H9 (cell line): ENCODE data around the gene RBFOX1. TPM values are rescaled to one million over a fixed set of nuclear protein-coding genes. Genes with fewer than 3 reads are reported as not detected.

Experiments used
- DNase-seq: peaks from one replicate; pipeline ENCODE4 v3.0.0-alpha.2; 2017
- H2AFZ ChIP-seq: one replicate; pipeline ENCODE4 v1.6.1; 2013; ENCODE audit warnings: mild to moderate bottlenecking, low read length, control low read depth, moderate library complexity
- H2AK5ac ChIP-seq: 2 replicates; pipeline ENCODE4 v1.6.1; 2013; ENCODE audit warnings: low read length, control low read depth, mixed read lengths; ENCODE audit not compliant: insufficient read length
- H2BK120ac ChIP-seq: one replicate; pipeline ENCODE4 v1.6.1; 2013; ENCODE audit warnings: low read depth, mild to moderate bottlenecking, low read length, control low read depth, inconsistent platforms; ENCODE audit not compliant: poor library complexity, severe bottlenecking
- H2BK12ac ChIP-seq: 2 replicates; pipeline ENCODE4 v1.6.1; 2013; ENCODE audit warnings: low read length, control low read depth, mixed read lengths, low read depth; ENCODE audit not compliant: insufficient read length
- H2BK15ac ChIP-seq: 2 replicates; pipeline ENCODE4 v1.6.1; 2013; ENCODE audit warnings: low read depth, low read length, control low read depth
- H2BK20ac ChIP-seq: one replicate; pipeline ENCODE4 v1.6.1; 2013; ENCODE audit warnings: low read depth, mild to moderate bottlenecking, low read length, control low read depth, inconsistent platforms; ENCODE audit not compliant: poor library complexity, severe bottlenecking
- H2BK5ac ChIP-seq: 2 replicates; pipeline ENCODE4 v1.6.1; 2013; ENCODE audit warnings: low read length, control low read depth, mixed read lengths; ENCODE audit not compliant: insufficient read length
- H3K14ac ChIP-seq: 2 replicates; pipeline ENCODE4 v1.6.1; 2013; ENCODE audit warnings: low read length, control low read depth; ENCODE audit not compliant: insufficient read depth
- H3K18ac ChIP-seq: 2 replicates; pipeline ENCODE4 v1.6.1; 2013; ENCODE audit warnings: low read depth, mild to moderate bottlenecking, mixed read lengths, low read length, control low read depth; ENCODE audit not compliant: insufficient read length
- H3K23ac ChIP-seq: 2 replicates; pipeline ENCODE4 v1.6.1; 2013; ENCODE audit warnings: low read length, control low read depth, mixed read lengths, low read depth; ENCODE audit not compliant: insufficient read length
- H3K23me2 ChIP-seq: 2 replicates; pipeline ENCODE4 v1.6.1; 2013; ENCODE audit warnings: low read depth, mild to moderate bottlenecking, mixed read lengths, low read length, control low read depth; ENCODE audit not compliant: insufficient read length, poor library complexity, severe bottlenecking
- H3K27ac ChIP-seq: 2 replicates; pipeline ENCODE4 v1.5.1; 2013; ENCODE audit warnings: low read length, control low read depth, mixed read lengths, low read depth; ENCODE audit not compliant: insufficient read length
- H3K27me3 ChIP-seq: 2 replicates; pipeline ENCODE4 v1.6.1; 2013; ENCODE audit warnings: low read length, control low read depth, inconsistent platforms; ENCODE audit not compliant: insufficient read depth
- H3K4ac ChIP-seq: 2 replicates; pipeline ENCODE4 v1.6.1; 2013; ENCODE audit warnings: low read depth, mild to moderate bottlenecking, control low read depth, inconsistent platforms, low read length, moderate library complexity
- H3K4me1 ChIP-seq: 2 replicates; pipeline ENCODE4 v1.6.1; 2013; ENCODE audit warnings: low read length, control low read depth, inconsistent platforms; ENCODE audit not compliant: insufficient read depth
- H3K4me2 ChIP-seq: 2 replicates; pipeline ENCODE4 v1.6.1; 2013; ENCODE audit warnings: low read length, control low read depth, mixed read lengths; ENCODE audit not compliant: insufficient read length, insufficient read depth
- H3K56ac ChIP-seq: 2 replicates; pipeline ENCODE4 v1.6.1; 2013; ENCODE audit warnings: low read depth, mild to moderate bottlenecking, mixed read lengths, low read length, control low read depth; ENCODE audit not compliant: insufficient read length
- H3K79me1 ChIP-seq: 2 replicates; pipeline ENCODE4 v1.6.1; 2013; ENCODE audit warnings: low read depth, mild to moderate bottlenecking, moderate library complexity, low read length, control low read depth, inconsistent platforms; ENCODE audit not compliant: insufficient read depth, poor library complexity, severe bottlenecking
- H3K79me2 ChIP-seq: 2 replicates; pipeline ENCODE4 v1.6.1; 2013; ENCODE audit warnings: low read length, control low read depth, inconsistent platforms; ENCODE audit not compliant: insufficient read depth
- H3K9ac ChIP-seq: 2 replicates; pipeline ENCODE4 v1.6.1; 2013; ENCODE audit warnings: low read length, control low read depth, mixed read lengths; ENCODE audit not compliant: insufficient read length; ENCODE audit errors: extremely low read depth
- H3K9me3 ChIP-seq: one replicate; pipeline ENCODE4 v1.6.1; 2013; ENCODE audit warnings: low read depth, low read length, inconsistent platforms; ENCODE audit not compliant: control insufficient read depth
- H3T11ph ChIP-seq: one replicate; pipeline ENCODE4 v1.6.1; 2013; ENCODE audit warnings: mild to moderate bottlenecking, low read length, control low read depth, inconsistent platforms
- H4K20me1 ChIP-seq: one replicate; pipeline ENCODE4 v1.6.1; 2013; ENCODE audit not compliant: control insufficient read depth, insufficient read length, insufficient read depth
- H4K5ac ChIP-seq: 2 replicates; pipeline ENCODE4 v1.6.1; 2013; ENCODE audit warnings: low read depth, mild to moderate bottlenecking, mixed read lengths, low read length, control low read depth; ENCODE audit not compliant: insufficient read length
- H4K8ac ChIP-seq: replicated peaks from 2 replicates; pipeline ENCODE4 v1.6.1; 2013; ENCODE audit warnings: low read length, control low read depth, mixed read lengths, low read depth; ENCODE audit not compliant: insufficient read length
- H4K91ac ChIP-seq: 2 replicates; pipeline ENCODE4 v1.6.1; 2013; ENCODE audit warnings: low read depth, mild to moderate bottlenecking, moderate library complexity, mixed read lengths, low read length, control low read depth; ENCODE audit not compliant: insufficient read length
- H3K27ac Mint-ChIP-seq, 3 experiments: 2 replicates in 2 of 3; 3 replicates in 1 of 3; pipeline ENCODE4 v1.8.0; 2020 to 2021; ENCODE audit warnings: mixed read lengths in 3 of 3, mild to moderate bottlenecking in 1 of 3, moderate library complexity in 1 of 3
- H3K27me3 Mint-ChIP-seq: 2 replicates; pipeline ENCODE4 v1.8.0; 2021; ENCODE audit warnings: low read depth, mild to moderate bottlenecking, moderate library complexity, mixed read lengths
- H3K36me3 Mint-ChIP-seq, 3 experiments: 2 replicates in 2 of 3; 3 replicates in 1 of 3; pipeline ENCODE4 v1.8.0; 2020 to 2021; ENCODE audit warnings: low read depth in 3 of 3, mixed read lengths in 3 of 3; ENCODE audit not compliant: insufficient read depth in 1 of 3
- H3K4me1 Mint-ChIP-seq, 2 experiments: 2 replicates each; pipeline ENCODE4 v1.8.0; 2020; ENCODE audit warnings: mixed read lengths in 2 of 2
- H3K4me3 Mint-ChIP-seq, 2 experiments: 2 replicates in 1 of 2; 3 replicates in 1 of 2; pipeline ENCODE4 v1.8.0; 2020 to 2021; ENCODE audit warnings: mild to moderate bottlenecking in 2 of 2, mixed read lengths in 2 of 2, moderate library complexity in 1 of 2
- H3K9me3 Mint-ChIP-seq, 2 experiments: 2 replicates in 1 of 2; 3 replicates in 1 of 2; pipeline ENCODE4 v1.8.0; 2020; ENCODE audit warnings: mild to moderate bottlenecking in 2 of 2, mixed read lengths in 2 of 2, moderate library complexity in 1 of 2
- CTCF ChIP-seq: fragments of 200-600 bp; sonication (generic); conservative IDR thresholded peaks from 3 replicates; pipeline ENCODE4 v1.8.0; 2021; ENCODE audit warnings: antibody characterized with exemption, mild to moderate bottlenecking
- WGBS: extraction: QIAGEN DNeasy Blood & Tissue Kit; methylation state at CpG from one replicate; pipeline ENCODE4 v1.1.7; 2013; ENCODE audit warnings: missing lambda C conversion rate, low lambda C conversion rate, mixed read lengths; ENCODE audit not compliant: insufficient read length; ENCODE audit errors: extremely low coverage; 5-methylcytosine and 5-hydroxymethylcytosine counted together
- total RNA-seq: library from RNA; stranded (reverse); gene quantifications from 2 replicates; pipeline ENCODE4 v1.2.1, GENCODE V29; 2021

Gene RBFOX1
- total RNA-seq, 1 experiment from 2014 or later, result 2.0 TPM

GRCh38 chr16:7390974-7391373 is 58.3 kb downstream of the RBFOX1 start:
- Histone ChIP-seq H2AK5ac (no peak overlapping the region), H3K4ac (no peak overlapping the region), H2BK12ac (no peak overlapping the region), H2AFZ (no peak overlapping the region), H3T11ph (no peak overlapping the region), H3K23me2 (no peaks in the 10 kb centered on the region), H4K20me1 (no peaks in the 10 kb centered on the region), H3K9ac (no peak overlapping the region), H3K79me2 (no peaks in the 10 kb centered on the region), H3K79me1 (no peaks in the 10 kb centered on the region), H3K56ac (no peak overlapping the region), H3K27ac (no peak overlapping the region), H3K4me2 (no peak overlapping the region), H4K5ac (no peak overlapping the region), H4K91ac (no peak overlapping the region), H2BK120ac (no peak overlapping the region), H3K23ac (no peak overlapping the region), H4K8ac (no peak overlapping the region), H3K27me3 (no peaks in the 10 kb centered on the region), H2BK20ac (no peak overlapping the region), H3K14ac (no peak overlapping the region), H3K9me3 (no peaks in the 10 kb centered on the region), H3K18ac (no peak overlapping the region), H2BK15ac (no peak overlapping the region), H3K4me1 (no peaks in the 10 kb centered on the region), H2BK5ac (no peak overlapping the region)
- H3K9me3 Mint-ChIP-seq, result peaks cover 9 to 11% of the 10 kb centered on the region in 2 experiments; a peak in 4 of 5 replicates
- no CpG with 5 or more reads among the region's 5 CpGs for WGBS
- H3K27ac Mint-ChIP-seq, result no peak overlapping the region
- no peak overlapping the region for H3K4me3 Mint-ChIP-seq
- H3K36me3 Mint-ChIP-seq, result peaks cover 0 to 4% (median 4%) of the 10 kb centered on the region in 3 experiments; a peak in 3 of 7 replicates
- no peak for TF ChIP-seq CTCF
- no peaks in the 10 kb centered on the region for H3K27me3 Mint-ChIP-seq
- DNase-seq, result no peak
- peaks cover 0 to 2% of the 10 kb centered on the region in 2 experiments; a peak in 2 of 4 replicates for H3K4me1 Mint-ChIP-seq
